ENCODE measurements around the gene NCR1. TPM values are rescaled to one million over a fixed set of nuclear protein-coding genes. Genes with fewer than 3 reads are reported as not detected.
A peak's percentile ranks its signal among the peaks of the same experiment; 100 is the strongest.

NCR1 gene
- total RNA-seq, 1 experiment from 2014 or later: 4.3 TPM

GRCh38 chr19:54893406-54893805, 12.5 kb upstream of the NCR1 start (continued):
- TF ChIP-seq USF1 (CRISPR knock-in tag; IDR thresholded peaks at IDR 0.05): 0 out of 2 replicates have a peak, but pooled peaks have one; percentile 26
- TF ChIP-seq JAZF1 (CRISPR knock-in tag; IDR thresholded peaks at IDR 0.05): no peak
- TF ChIP-seq ZNF263 (CRISPR knock-in tag; IDR thresholded peaks at IDR 0.05; ENCODE audit: low read depth): no peak
- TF ChIP-seq CDX4 (CRISPR knock-in tag; IDR thresholded peaks at IDR 0.05; ENCODE audit: borderline replicate concordance): no peak
- no peak for TF ChIP-seq ZNF232 (CRISPR knock-in tag; IDR thresholded peaks at IDR 0.05)
- TF ChIP-seq ZBTB21 (CRISPR knock-in tag; IDR thresholded peaks at IDR 0.05; ENCODE audit: borderline replicate concordance): no peak
- TF ChIP-seq SOX15 (CRISPR knock-in tag; IDR thresholded peaks at IDR 0.05): no peak
- no peak for TF ChIP-seq AR (CRISPR knock-in tag; IDR thresholded peaks at IDR 0.05)
- no peak for TF ChIP-seq HMGXB4 (CRISPR knock-in tag; IDR thresholded peaks at IDR 0.05)
- no peak for TF ChIP-seq OVOL2 (CRISPR knock-in tag; IDR thresholded peaks at IDR 0.05; ENCODE audit: borderline replicate concordance)
- TF ChIP-seq PRRX2 (CRISPR knock-in tag; IDR thresholded peaks at IDR 0.05): no peak
- no peak for TF ChIP-seq NFYB (CRISPR knock-in tag; conservative IDR thresholded peaks at IDR 0.05; ENCODE audit: low read depth)
- TF ChIP-seq FOXP4 (CRISPR knock-in tag; IDR thresholded peaks at IDR 0.05): peak; percentile 56; the same call in 1 of the 2 replicates
- TF ChIP-seq EMX1 (CRISPR knock-in tag; IDR thresholded peaks at IDR 0.05): no peak
- TF ChIP-seq CREB1 (CRISPR knock-in tag; IDR thresholded peaks at IDR 0.05): no peak
- peak; percentile 47; the same call in 1 of the 2 replicates for TF ChIP-seq ETV6 (CRISPR knock-in tag; IDR thresholded peaks at IDR 0.05)
- TF ChIP-seq ZNF416 (CRISPR knock-in tag; IDR thresholded peaks at IDR 0.05): no peak
- TF ChIP-seq SP1 (CRISPR knock-in tag; conservative IDR thresholded peaks at IDR 0.05): 0 out of 2 replicates have a peak, but pooled peaks have one; percentile 42
- TF ChIP-seq ZBTB43 (CRISPR knock-in tag; IDR thresholded peaks at IDR 0.05): no peak
- no peak for TF ChIP-seq NFE2L1 (CRISPR knock-in tag; IDR thresholded peaks at IDR 0.05)
- TF ChIP-seq FOXK1 (CRISPR knock-in tag; IDR thresholded peaks at IDR 0.05): no peak
- no peak for TF ChIP-seq GRHL2 (CRISPR knock-in tag; IDR thresholded peaks at IDR 0.05; ENCODE audit: insufficient replicate concordance, severe bottlenecking)
- no peak for TF ChIP-seq ZNF512 (CRISPR knock-in tag; IDR thresholded peaks at IDR 0.05; ENCODE audit: borderline replicate concordance)
- no peak for TF ChIP-seq CREM (CRISPR knock-in tag; IDR thresholded peaks at IDR 0.05)
- no peak for TF ChIP-seq FOXP1 (CRISPR knock-in tag; IDR thresholded peaks at IDR 0.05; ENCODE audit: borderline replicate concordance)
- TF ChIP-seq ERG (CRISPR knock-in tag; IDR thresholded peaks at IDR 0.05): no peak

GRCh38 chr19:54894106-54894505, 11.8 kb upstream of the NCR1 start:
- Mint-ChIP-seq H3K9me3 (peaks cover 12% of the 10 kb centered on the region), H3K4me1 (peaks cover 75% of the 10 kb centered on the region), H3K36me3 (peaks cover 13% of the 10 kb centered on the region), H3K27ac (peak overlapping the region; percentile 100), H3K4me3 (peak overlapping the region; percentile 56), H3K27me3 (ENCODE audit: low read depth) (peaks cover 16% of the 10 kb centered on the region)
- CTCF ChIA-PET: interaction anchor here (1.1 to 2.0 kb wide), 5 partner anchors 8 to 200 kb away, joined by 3 to 26 read pairs (median 4); no protein-coding TSS in a partner anchor
- POLR2A ChIA-PET: interaction anchor here (0.6 to 1.0 kb wide), 5 partner anchors 8 to 193 kb away, joined by 3 to 5 read pairs (median 4); no protein-coding TSS in a partner anchor
- ATAC-seq: peak; percentile 27
- peak; percentile 26 for DNase-seq (ENCODE audit: low spot score)

Data from WTC11 (cell line).